IMR-90 (cell line): Measurements from ENCODE around the gene MRC1. TPM values are rescaled to one million over a fixed set of nuclear protein-coding genes. Genes with fewer than 3 reads are reported as not detected.

Experiments
- ATAC-seq: fragments of 200-7000 bp; cut with Tn5 transposase; 2 replicates; pipeline ENCODE4 v1.9.1; 2020; ENCODE audit warnings: low read depth, mild to moderate bottlenecking, moderate library complexity
- BruUV-seq: library from RNA; stranded (reverse); fragments of 400-500 nt; replicated peaks from 2 replicates; lab custom pipeline; 2021; lab: Mats Ljungman, UMichigan
- CTCF ChIA-PET: fragments of 300-600 bp; formaldehyde crosslinking; extraction: SDS; loops from one replicate; lab custom pipeline; 2021; ENCODE audit warnings: antibody characterized with exemption; lab: Yijun Ruan, JAX
- POLR2A ChIA-PET: fragments of 300-600 bp; sonication (Branson Sonifier 250); formaldehyde crosslinking; loops from one replicate; lab custom pipeline; 2022; ENCODE audit warnings: antibody characterized with exemption; ENCODE audit not compliant: unreplicated experiment; lab: Charles Lee
- DNase-seq: peaks from one replicate; pipeline ENCODE4 v3.0.0; 2013
- H2AFZ ChIP-seq: replicated peaks from 2 replicates; pipeline ENCODE3; 2013; ENCODE audit warnings: low read length, mild to moderate bottlenecking; ENCODE audit not compliant: poor library complexity
- H2AK5ac ChIP-seq: 2 replicates; pipeline ENCODE4 v1.6.1; 2013; ENCODE audit warnings: low read depth, low read length, inconsistent platforms
- H2AK9ac ChIP-seq: replicated peaks from 2 replicates; pipeline ENCODE3; 2013; ENCODE audit warnings: mild to moderate bottlenecking, low read depth, low read length, moderate library complexity; ENCODE audit not compliant: poor library complexity
- H2BK120ac ChIP-seq: 2 replicates; pipeline ENCODE4 v1.6.1; 2013; ENCODE audit warnings: low read depth, low read length, inconsistent platforms
- H2BK15ac ChIP-seq: 3 replicates; pipeline ENCODE4 v1.6.1; 2013; ENCODE audit warnings: low read depth, low read length, inconsistent platforms
- H2BK20ac ChIP-seq: 2 replicates; pipeline ENCODE4 v1.6.1; 2013; ENCODE audit warnings: low read depth, mild to moderate bottlenecking, inconsistent platforms, low read length, moderate library complexity
- H2BK5ac ChIP-seq: 2 replicates; pipeline ENCODE4 v1.6.1; 2013; ENCODE audit warnings: mild to moderate bottlenecking, low read depth, low read length, inconsistent platforms; ENCODE audit not compliant: poor library complexity, severe bottlenecking
- H3K14ac ChIP-seq: replicated peaks from 2 replicates; pipeline ENCODE4 v1.6.1; 2013; ENCODE audit warnings: low read depth, low read length, inconsistent platforms
- H3K18ac ChIP-seq: 2 replicates; pipeline ENCODE4 v1.6.1; 2013; ENCODE audit warnings: low read depth, low read length, control low read depth
- H3K23ac ChIP-seq: 2 replicates; pipeline ENCODE4 v1.6.1; 2013; ENCODE audit warnings: low read depth, low read length, inconsistent platforms
- H3K27ac ChIP-seq: 2 replicates; pipeline ENCODE4 v1.5.1; 2013; ENCODE audit warnings: mild to moderate bottlenecking, control low read depth, low read length; ENCODE audit not compliant: insufficient read depth
- H3K27me3 ChIP-seq: 2 replicates; pipeline ENCODE4 v1.6.1; 2013; ENCODE audit warnings: low read length; ENCODE audit not compliant: control insufficient read depth, insufficient read depth
- H3K36me3 ChIP-seq: 2 replicates; pipeline ENCODE4 v1.6.1; 2013; ENCODE audit warnings: low read length, mixed read lengths; ENCODE audit not compliant: control insufficient read depth, insufficient read depth
- H3K4ac ChIP-seq: 2 replicates; pipeline ENCODE4 v1.6.1; 2013; ENCODE audit warnings: low read depth, low read length, inconsistent platforms
- H3K4me1 ChIP-seq: 2 replicates; pipeline ENCODE4 v1.6.1; 2013; ENCODE audit warnings: low read length, mixed read lengths; ENCODE audit not compliant: control insufficient read depth, insufficient read depth
- H3K4me2 ChIP-seq: 2 replicates; pipeline ENCODE4 v1.6.1; 2013; ENCODE audit warnings: low read depth, mild to moderate bottlenecking, control low read depth, low read length, moderate library complexity
- H3K4me3 ChIP-seq: 2 replicates; pipeline ENCODE4 v1.5.1; 2013; ENCODE audit warnings: low read depth, mild to moderate bottlenecking, control low read depth, low read length, moderate library complexity; ENCODE audit not compliant: insufficient read depth
- H3K56ac ChIP-seq: 2 replicates; pipeline ENCODE4 v1.6.1; 2013; ENCODE audit warnings: low read length, inconsistent platforms; ENCODE audit not compliant: insufficient read depth; ENCODE audit errors: extremely low read depth
- H3K79me1 ChIP-seq, 2 experiments: 2 replicates each; pipeline ENCODE4 v1.6.1; 2013; ENCODE audit warnings: low read length in 2 of 2, inconsistent platforms in 1 of 2, low read depth in 1 of 2
- H3K9ac ChIP-seq: 2 replicates; pipeline ENCODE4 v1.6.1; 2013; ENCODE audit warnings: low read depth, low read length, control low read depth
- H3K9me1 ChIP-seq: 2 replicates; pipeline ENCODE4 v1.6.1; 2013; ENCODE audit warnings: low read length, inconsistent platforms; ENCODE audit not compliant: insufficient read depth
- H3K9me3 ChIP-seq: 2 replicates; pipeline ENCODE4 v1.6.1; 2013; ENCODE audit warnings: low read length; ENCODE audit not compliant: control insufficient read depth, insufficient read depth
- H4K20me1 ChIP-seq: 2 replicates; pipeline ENCODE4 v1.6.1; 2013; ENCODE audit warnings: low read length, inconsistent platforms; ENCODE audit not compliant: insufficient read depth
- H4K5ac ChIP-seq: 2 replicates; pipeline ENCODE4 v1.6.1; 2013; ENCODE audit warnings: mild to moderate bottlenecking, low read depth, low read length, control low read depth
- H4K8ac ChIP-seq, 2 experiments: 2 replicates each; pipeline ENCODE4 v1.6.1; 2013; ENCODE audit warnings: low read depth in 2 of 2, low read length in 2 of 2, control low read depth in 1 of 2, inconsistent platforms in 1 of 2
- H4K91ac ChIP-seq: 2 replicates; pipeline ENCODE4 v1.6.1; 2013; ENCODE audit warnings: low read depth, low read length, inconsistent platforms; ENCODE audit not compliant: insufficient read depth
- FOS ChIP-seq: fragments of 150-350 bp; IDR thresholded peaks from 2 replicates; pipeline ENCODE4 v1.6.1; 2016; ENCODE audit warnings: low read depth, low read length
- MAFK ChIP-seq: IDR thresholded peaks from 2 replicates; pipeline ENCODE4 v1.6.1; 2012; ENCODE audit warnings: low read depth, low read length, improper control_type of control experiment
- NFE2L2 ChIP-seq: fragments of 150-350 bp; IDR thresholded peaks from 2 replicates; pipeline ENCODE4 v1.6.1; 2016; ENCODE audit warnings: low read depth, mild to moderate bottlenecking, low read length
- RFX5 ChIP-seq: IDR thresholded peaks from 2 replicates; pipeline ENCODE4 v1.8.0; 2012; ENCODE audit warnings: low read depth, mild to moderate bottlenecking, low read length, moderate library complexity
- WGBS, 2 experiments: methylation state at CpG; one replicate each; pipeline versions ENCODE4 v1.1.5 to v1.1.7; 2013; ENCODE audit warnings: missing lambda C conversion rate in 2 of 2; ENCODE audit not compliant: insufficient read length in 1 of 2; ENCODE audit errors: extremely low coverage in 2 of 2; 5-methylcytosine and 5-hydroxymethylcytosine counted together
- dilution Hi-C: fragments of 300-500 bp; cut with HindIII; formaldehyde crosslinking; loops from one replicate; pipeline ENCODE4 v1.14.3; 2018; ENCODE audit warnings: low sequenced_read_pairs; ENCODE audit not compliant: unreplicated experiment
- in situ Hi-C: fragments of 300-500 bp; cut with MboI; formaldehyde crosslinking; loops from 3 replicates; pipeline ENCODE4 v1.14.3; 2019; ENCODE audit warnings: low sequenced_read_pairs, inconsistent platforms, mixed read lengths
- intact Hi-C: fragments of 100-400 bp; cut with micrococcal nuclease; formaldehyde crosslinking; loops from 2 replicates; pipeline ENCODE4 v1.10.0; 2022
- polyA plus RNA-seq, 3 experiments: library from polyadenylated mRNA; depleted of rRNA; stranded (reverse); fragments of >200 nt; gene quantifications; 2 replicates each; pipeline ENCODE4 v1.2.3, GENCODE V29; 2012; ENCODE audit warnings: low replicate concordance in 1 of 3
- total RNA-seq: library from RNA; depleted of rRNA; stranded (reverse); fragments of >200 nt; gene quantifications from 2 replicates; pipeline ENCODE4 v1.2.3, GENCODE V29; 2012

MRC1 gene
- total and polyA plus RNA-seq, 2 of the 4 experiments (the other 2 are of a cell fraction), result not detected

- BruUV-seq, result no TSS peak
- no peaks in the 10 kb centered on the region for H3K79me1 ChIP-seq
- POLR2A ChIA-PET, result no interaction called here
- H3K9ac ChIP-seq, result no peak overlapping the region
- dilution Hi-C loops (no loop called here), in situ Hi-C loops (no loop called here), intact Hi-C loops (no loop called here)
- H3K4me2 ChIP-seq, result no peak overlapping the region
- H2AFZ ChIP-seq, result no peak overlapping the region
- no peak overlapping the region for H3K4me3 ChIP-seq
- no peak overlapping the region for H2AK5ac ChIP-seq
- TF ChIP-seq MAFK, result no peak
- TF ChIP-seq NFE2L2, result no peak
- TF ChIP-seq RFX5, result no peak
- no peak for TF ChIP-seq FOS
- no peaks in the 10 kb centered on the region for H3K4me1 ChIP-seq
- no peak overlapping the region for H4K91ac ChIP-seq
- CTCF ChIA-PET, result interaction anchor here (1.0 to 1.1 kb wide), 3 partner anchors 8 to 331 kb away, joined by 3 read pairs; no protein-coding TSS in a partner anchor
- H4K5ac ChIP-seq, result no peak overlapping the region
- no peak overlapping the region for H3K27ac ChIP-seq
- H3K36me3 ChIP-seq, result no peaks in the 10 kb centered on the region
- H3K23ac ChIP-seq, result no peak overlapping the region
- H2AK9ac ChIP-seq, result no peak overlapping the region
- H2BK120ac ChIP-seq, result no peak overlapping the region
- H3K56ac ChIP-seq, result no peak overlapping the region
- DNase-seq, result no peak
- WGBS, 2 experiments, result no CpG with 5 or more reads among the region's 2 CpGs
- no peak overlapping the region for H3K18ac ChIP-seq
- no peak overlapping the region for H3K4ac ChIP-seq
- no peaks in the 10 kb centered on the region for H3K9me3 ChIP-seq
- no peak overlapping the region for H2BK5ac ChIP-seq
- H3K9me1 ChIP-seq, result no peaks in the 10 kb centered on the region
- ATAC-seq, result no peak
- peaks cover 18% of the 10 kb centered on the region for H3K27me3 ChIP-seq
- no peak overlapping the region for H3K14ac ChIP-seq
- no peak overlapping the region for H2BK15ac ChIP-seq
- H4K8ac ChIP-seq, result no peak overlapping the region
- no peak overlapping the region for H2BK20ac ChIP-seq
- no peaks in the 10 kb centered on the region for H4K20me1 ChIP-seq
These were observed 64.8 kb downstream of the MRC1 start for GRCh38 chr10:17873946-17874345.
